NK-92 treated with Interleukin-12 subunit alpha and Interleukin-12 subunit beta, amount 100 ng/mL, for 24 hours (cell line): ENCODE data around the gene KRT7.
"Not testable (repeated sequence)": the region's sequence is repeated elsewhere in the genome, so short reads cannot be mapped to it uniquely, and the experiment has no call there.

Source experiments
- DNase-seq: peaks from one replicate; lab custom pipeline; 2025; lab: John Stamatoyannopoulos, UW

The KRT7 gene

DNA sequence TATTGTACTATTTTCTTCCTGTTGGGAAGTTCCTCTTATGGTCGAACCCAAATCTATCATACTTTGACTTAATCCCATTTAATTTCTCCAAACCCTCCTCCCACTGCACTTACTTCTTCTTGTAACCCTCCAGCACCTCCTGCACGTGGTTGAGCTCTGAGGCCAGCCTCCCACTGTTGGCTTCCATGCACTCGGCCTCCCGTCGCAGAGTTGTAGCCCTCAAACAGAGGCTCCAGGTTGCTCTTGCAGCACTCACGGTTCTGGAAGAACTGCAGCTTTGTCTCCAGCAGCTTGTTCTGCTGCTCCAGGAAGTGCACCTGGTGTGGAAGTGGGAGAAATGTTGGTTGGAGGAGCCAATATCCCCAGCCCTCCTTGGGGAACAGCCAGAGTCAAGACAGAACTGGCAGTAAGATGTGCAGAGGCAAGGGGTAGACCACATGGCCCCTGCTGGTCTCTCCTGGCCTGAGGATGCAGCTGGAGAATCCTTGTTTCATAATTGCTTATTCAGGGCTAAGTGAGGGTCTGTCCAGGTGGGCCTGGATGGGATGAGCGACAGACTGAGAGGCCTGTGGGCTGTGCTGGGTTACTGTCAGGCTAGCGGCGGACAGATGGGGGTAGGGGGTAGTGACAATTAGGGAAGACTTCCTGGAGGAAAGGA lies 23.0 kb downstream of the KRT7 start:
- DNase-seq, result no peak

DNA sequence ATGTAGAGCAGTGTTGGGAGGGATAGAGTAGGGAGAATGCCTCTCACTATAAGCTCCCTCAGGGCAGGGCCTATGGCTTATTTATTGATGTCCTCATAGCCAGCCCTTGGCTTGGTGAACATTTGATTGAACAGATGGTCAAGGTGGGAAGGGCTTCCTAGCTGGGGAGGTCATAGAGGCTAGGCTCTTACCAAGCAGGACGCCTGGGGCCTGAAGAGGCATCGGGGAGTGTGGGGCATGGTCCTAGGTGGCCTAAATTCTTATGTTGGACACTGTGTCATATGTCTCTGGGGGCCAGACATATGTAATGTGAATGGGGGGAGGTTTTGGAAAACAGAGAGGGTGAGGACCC lies 23.5 kb downstream of the KRT7 start:
- no peak for DNase-seq

GRCh38 chr12:52257074-52257551 lies 24.1 kb downstream of the KRT7 start:
- no peak for DNase-seq

DNA sequence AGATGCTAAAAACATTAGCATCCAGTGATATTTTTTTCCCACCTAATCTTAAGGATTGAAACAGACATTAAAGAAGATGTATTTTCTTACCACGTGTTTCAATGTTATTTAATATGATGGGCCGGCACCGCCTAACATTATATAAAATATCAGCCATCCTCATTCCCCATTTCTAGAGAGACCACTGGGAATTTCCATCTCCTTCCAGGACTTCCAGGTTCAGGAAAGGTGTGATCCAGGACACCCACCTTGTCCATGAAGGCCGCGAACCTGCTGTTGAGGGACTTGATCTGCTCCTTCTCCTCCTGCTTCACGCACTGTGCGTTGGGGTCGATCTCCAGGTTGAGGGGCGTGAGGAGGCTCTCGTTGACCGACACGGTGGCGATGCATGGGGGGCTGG lies 24.9 kb downstream of the KRT7 start:
- not testable (repeated sequence) for DNase-seq

- no peak for DNase-seq
These were observed 25.4 kb downstream of the KRT7 start for GRCh38 chr12:52258335-52258901.

- no peak for DNase-seq
These were observed 26.7 kb downstream of the KRT7 start for GRCh38 chr12:52259657-52260243.

- no peak for DNase-seq
These were observed 27.5 kb downstream of the KRT7 start for GRCh38 chr12:52260361-52261207.

DNA sequence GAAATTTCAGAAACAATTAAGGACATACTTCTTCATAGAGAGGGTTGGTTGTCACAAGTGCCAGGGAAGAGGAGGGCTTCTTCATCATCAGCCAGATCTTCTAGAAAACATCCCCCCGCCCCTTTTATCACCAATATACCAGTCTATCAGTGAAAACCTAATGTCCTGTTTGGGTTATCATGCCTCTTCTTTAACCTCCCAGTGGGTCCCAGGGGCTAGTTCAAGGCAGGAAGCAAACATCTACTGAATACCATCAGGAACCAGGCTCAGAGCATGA lies 28.1 kb downstream of the KRT7 start:
- no peak for DNase-seq

GRCh38 chr12:52262286-52262685 lies 29.2 kb downstream of the KRT7 start:
- no peak for DNase-seq

DNA sequence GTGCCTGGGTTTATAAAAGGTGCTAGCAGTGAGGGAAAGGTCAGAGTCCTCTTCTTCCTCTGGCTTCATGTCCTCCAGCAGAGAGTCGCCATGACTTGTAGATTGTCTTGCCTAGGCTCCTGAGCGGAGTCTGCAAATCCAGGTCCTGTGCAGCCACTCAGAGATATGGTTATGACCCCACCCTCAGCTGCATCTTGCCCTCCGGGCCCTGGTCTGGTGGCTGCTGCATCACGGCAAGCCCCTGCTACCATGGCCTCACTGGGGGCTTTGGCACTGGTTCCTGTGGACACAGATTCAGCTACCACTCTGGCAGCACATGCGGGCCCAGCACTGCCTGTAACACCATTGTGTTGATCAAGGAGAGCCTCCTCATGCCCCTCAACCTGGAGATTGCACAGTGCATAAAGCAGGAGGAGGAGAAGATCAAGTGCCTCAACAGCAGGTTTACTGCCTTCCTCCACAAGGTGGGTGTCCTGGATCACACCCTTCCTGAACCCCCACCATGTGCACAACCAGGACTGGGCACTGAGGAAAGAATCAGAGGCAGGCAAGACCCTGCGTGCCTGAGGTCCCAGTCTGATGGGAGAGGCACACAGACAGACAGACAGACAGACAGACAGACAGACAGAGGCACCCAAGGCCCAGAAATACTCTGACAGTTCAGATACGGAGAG lies 30.9 kb downstream of the KRT7 start:
- DNase-seq, result no peak

- DNase-seq, result no peak
These were observed 31.4 kb downstream of the KRT7 start for GRCh38 chr12:52264435-52264825.

DNA sequence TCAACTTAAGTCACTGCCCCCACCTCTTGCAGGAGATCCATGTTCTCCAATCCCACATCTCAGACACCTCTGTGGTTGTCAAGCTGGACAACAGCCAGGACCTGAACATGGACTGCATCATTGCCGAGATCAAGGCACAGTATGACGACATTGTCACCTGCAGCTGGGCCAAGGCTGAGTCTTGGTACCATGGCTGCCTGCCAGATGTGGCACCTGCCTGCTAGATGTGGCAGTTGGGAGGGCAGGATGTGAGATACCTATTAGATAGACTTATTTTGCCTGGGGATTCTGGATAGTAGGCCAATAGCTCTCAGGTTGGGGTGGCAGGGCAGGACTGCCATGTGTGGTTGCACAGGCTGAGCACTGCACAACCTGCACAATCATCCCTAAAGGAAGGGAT lies 33.5 kb downstream of the KRT7 start:
- DNase-seq, result no peak

DNA sequence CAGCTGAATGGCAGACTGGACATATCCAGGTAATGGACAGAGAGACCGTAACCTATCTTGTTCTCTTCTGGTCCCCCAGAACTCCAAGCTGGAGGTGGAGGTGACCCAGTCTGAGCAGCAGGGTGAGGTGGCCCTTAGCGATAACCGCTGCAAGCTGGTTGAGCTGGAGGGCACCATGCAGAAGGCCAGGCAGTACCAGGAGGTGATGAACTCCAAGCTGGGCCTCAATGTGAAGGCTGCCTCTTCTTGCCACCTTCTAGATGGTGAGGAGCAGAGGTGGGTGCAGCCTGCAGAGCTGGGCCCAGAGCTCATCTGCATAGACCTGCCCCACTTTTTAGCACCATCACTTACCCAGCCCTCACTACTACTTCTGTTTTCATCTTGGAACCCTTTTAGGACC lies 34.2 kb downstream of the KRT7 start:
- DNase-seq, result no peak

- no peak for DNase-seq
These were observed 34.7 kb downstream of the KRT7 start for GRCh38 chr12:52267699-52268098.

- DNase-seq, result no peak
These were observed 35.2 kb downstream of the KRT7 start for GRCh38 chr12:52268212-52268611.

DNA sequence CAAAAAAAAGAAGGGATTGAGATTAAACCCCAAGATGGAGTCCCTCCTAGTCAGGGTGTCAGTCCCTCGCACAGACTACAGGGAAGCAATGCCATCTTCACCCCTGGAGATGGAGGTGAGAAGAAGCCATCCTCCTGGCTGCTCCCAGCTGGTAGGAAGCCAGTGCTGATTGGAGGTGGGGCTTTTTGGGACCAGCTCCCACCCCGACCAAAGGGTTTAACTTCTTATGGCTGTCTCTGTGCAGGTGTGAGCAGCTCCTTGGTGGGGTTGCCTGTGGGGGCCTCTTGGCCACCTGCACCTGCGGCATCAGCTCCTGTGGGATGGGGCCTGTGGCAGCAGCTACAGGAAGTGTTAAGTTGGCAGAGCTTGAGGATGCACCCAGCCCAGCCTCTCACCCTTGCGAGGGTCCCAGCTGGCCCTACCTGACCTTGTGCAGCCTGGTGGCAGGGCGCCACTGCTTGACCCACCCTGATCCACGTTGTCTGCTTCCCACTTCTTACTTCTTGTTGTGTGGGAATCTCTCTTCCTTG lies 37.6 kb downstream of the KRT7 start:
- no peak for DNase-seq

DNA sequence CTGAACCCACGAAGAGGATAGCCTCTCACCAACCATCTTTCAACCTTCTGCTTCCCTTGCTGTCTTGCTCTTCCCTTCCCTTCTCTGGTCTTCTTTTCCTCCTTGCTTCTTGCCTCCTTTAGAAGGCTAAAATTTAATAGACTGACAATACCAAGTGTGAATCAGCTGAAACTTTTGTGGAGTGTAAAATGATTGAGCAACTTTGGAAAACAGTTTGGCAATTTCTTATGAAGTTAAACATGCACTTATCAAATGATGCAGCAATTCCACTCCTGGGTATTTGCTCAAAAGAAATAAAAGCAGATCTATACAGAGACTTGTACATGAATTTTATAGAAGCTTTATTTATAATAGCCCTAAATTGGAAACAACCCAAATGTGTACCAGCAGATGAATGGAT lies 38.1 kb downstream of the KRT7 start:
- no peak for DNase-seq

DNA sequence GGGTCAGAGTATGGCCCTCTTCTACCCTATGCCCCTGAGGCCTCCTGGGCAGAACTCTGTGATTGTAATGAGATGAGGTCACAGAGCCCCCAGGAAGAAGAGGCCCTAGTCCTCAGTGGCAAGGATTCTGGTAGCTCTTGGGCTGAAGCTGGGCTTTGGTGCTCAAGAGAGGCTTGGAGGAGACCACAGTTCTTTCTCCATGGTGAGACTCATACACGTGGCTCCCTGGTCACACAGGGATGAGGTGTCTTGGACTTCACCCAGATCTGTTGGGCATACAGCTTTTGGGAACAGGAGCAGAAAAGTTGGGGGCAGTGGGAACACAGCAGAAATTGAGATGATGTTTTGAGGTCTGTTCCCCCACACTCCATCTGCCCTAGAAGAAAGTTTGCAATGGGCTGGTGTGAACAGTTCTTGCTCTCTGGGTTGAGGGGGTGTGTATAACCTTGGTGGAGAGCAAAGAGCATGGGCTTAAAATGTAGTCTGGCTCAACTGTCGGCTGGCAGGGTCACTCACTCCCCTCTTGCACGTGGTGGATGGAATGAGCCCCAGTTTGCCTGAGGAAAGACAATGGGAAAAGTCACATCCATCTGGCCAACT lies 41.6 kb downstream of the KRT7 start, which contains the start of gene KRT86:
Gene KRT86 (plus strand): TSS at position 125 of the 600 bp plus-strand sequence. CDS start 27,272 bp downstream, outside the sequence.
- DNase-seq, result no peak

DNA sequence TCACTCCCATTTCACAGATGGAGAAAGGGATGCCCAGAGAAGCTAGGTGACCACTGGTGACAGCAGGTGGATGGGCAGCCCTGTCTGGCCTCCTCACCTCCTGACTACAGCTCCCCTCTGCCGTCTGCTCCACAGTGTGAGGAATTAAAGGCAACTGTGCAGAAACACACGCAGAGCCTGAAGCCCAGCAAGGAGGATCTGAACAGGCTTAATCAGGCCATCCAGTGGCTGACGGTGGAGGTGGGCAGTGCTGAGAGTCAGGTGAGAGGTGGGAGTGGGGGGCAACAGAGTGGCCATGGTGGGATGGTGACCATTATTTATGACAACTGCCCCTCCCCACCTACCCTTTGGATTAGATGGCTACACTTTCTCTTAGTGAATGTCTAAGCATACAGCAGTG lies 42.6 kb downstream of the KRT7 start:
- DNase-seq, result no peak

- no peak for DNase-seq
These were observed 44.6 kb downstream of the KRT7 start for GRCh38 chr12:52277486-52278245.
